SIG-M5 (cell line): ENCODE data around the gene CLEC2D.
"Not testable (repeated sequence)": the region's sequence is repeated elsewhere in the genome, so short reads cannot be mapped to it uniquely, and the experiment has no call there.

Experiments used
- DNase-seq: peaks from one replicate; lab custom pipeline; 2025; lab: John Stamatoyannopoulos, UW

The CLEC2D gene

GRCh38 chr12:9669534-9669933 lies at the start of gene CLEC2D:
Gene CLEC2D, plus strand, starts transcription at chr12:9669713. Its CDS starts 22 bp downstream, at chr12:9669735.
- no peak for DNase-seq

- DNase-seq: no peak
These were observed 44.5 kb upstream of the CLEC2D start for GRCh38 chr12:9625019-9625418.

- DNase-seq: no peak
These were observed 43.2 kb upstream of the CLEC2D start for GRCh38 chr12:9626291-9626690.

- DNase-seq: no peak
These were observed 42.7 kb upstream of the CLEC2D start for GRCh38 chr12:9626821-9627220.

GRCh38 chr12:9632766-9633165 lies 36.7 kb upstream of the CLEC2D start:
- DNase-seq: no peak

GRCh38 chr12:9634177-9634803 lies 35.2 kb upstream of the CLEC2D start:
- no peak for DNase-seq

GRCh38 chr12:9634969-9635754 lies 34.4 kb upstream of the CLEC2D start:
- DNase-seq: no peak

GRCh38 chr12:9636150-9636850 lies 33.2 kb upstream of the CLEC2D start:
- DNase-seq: no peak

GRCh38 chr12:9636851-9637206 lies 32.7 kb upstream of the CLEC2D start:
- no peak for DNase-seq

- no peak for DNase-seq
These were observed 29.5 kb upstream of the CLEC2D start for GRCh38 chr12:9640024-9640423.

GRCh38 chr12:9642606-9643265 lies 26.8 kb upstream of the CLEC2D start:
- no peak for DNase-seq

GRCh38 chr12:9643266-9643660 lies 26.2 kb upstream of the CLEC2D start:
- no peak for DNase-seq

GRCh38 chr12:9644985-9645551 lies 24.4 kb upstream of the CLEC2D start:
- DNase-seq: not testable (repeated sequence)

- no peak for DNase-seq
These were observed 22.4 kb upstream of the CLEC2D start for GRCh38 chr12:9646794-9647781.

GRCh38 chr12:9647825-9648700 lies 21.4 kb upstream of the CLEC2D start:
- DNase-seq: peak; percentile 58

GRCh38 chr12:9648701-9649531 lies 20.6 kb upstream of the CLEC2D start:
- DNase-seq: no peak

- no peak for DNase-seq
These were observed 20.0 kb upstream of the CLEC2D start for GRCh38 chr12:9649532-9649940.

GRCh38 chr12:9650151-9650576 lies 19.3 kb upstream of the CLEC2D start:
- DNase-seq: no peak

GRCh38 chr12:9651265-9651729 lies 18.2 kb upstream of the CLEC2D start:
- DNase-seq: no peak
